IMR-90 (cell line): Measurements from ENCODE around the gene RNF38.

Experiments
- CEBPB ChIP-seq: IDR thresholded peaks from 2 replicates; pipeline ENCODE4 v1.6.1; 2012; ENCODE audit warnings: low read depth, low read length, improper control_type of control experiment
- CTCF ChIP-seq: conservative IDR thresholded peaks from 2 replicates; pipeline ENCODE4 v1.5.1; 2012; ENCODE audit warnings: mild to moderate bottlenecking, low read depth, low read length, improper control_type of control experiment
- FOS ChIP-seq: fragments of 150-350 bp; IDR thresholded peaks from 2 replicates; pipeline ENCODE4 v1.6.1; 2016; ENCODE audit warnings: low read depth, low read length
- MXI1 ChIP-seq: IDR thresholded peaks from 2 replicates; pipeline ENCODE4 v1.6.1; 2012; ENCODE audit warnings: low read depth, mild to moderate bottlenecking, low read length, moderate library complexity, borderline replicate concordance
- POLR2A ChIP-seq: IDR thresholded peaks from 2 replicates; pipeline ENCODE4 v1.6.1; 2012; ENCODE audit warnings: mild to moderate bottlenecking, low read depth, low read length
- RAD21 ChIP-seq: IDR thresholded peaks from 2 replicates; pipeline ENCODE4 v1.6.1; 2012; ENCODE audit warnings: low read length, improper control_type of control experiment
- RFX5 ChIP-seq: IDR thresholded peaks from 2 replicates; pipeline ENCODE4 v1.8.0; 2012; ENCODE audit warnings: low read depth, mild to moderate bottlenecking, low read length, moderate library complexity

- TF ChIP-seq RFX5 (no peak), CTCF (no peak), MXI1 (no peak), RAD21 (no peak), POLR2A (no peak), CEBPB (no peak), FOS (no peak)
Observed at GRCh38 chr9:36364577-36364976, 35.5 kb downstream of the RNF38 start.
